ENCODE measurements around the gene SAMD4A.

SAMD4A gene

GRCh38 chr14:54662491-54663133, 95.7 kb downstream of the SAMD4A start:
- Histone ChIP-seq H3K4me3 (replicated peaks; ENCODE audit: insufficient read depth, low read length) (no peak overlapping the region), H3K27ac (replicated peaks) (no peak overlapping the region), H3K27me3 (ENCODE audit: insufficient read depth, poor library complexity, severe bottlenecking) (no peaks in the 10 kb centered on the region)
- TF ChIP-seq SPI1 (IDR thresholded peaks at IDR 0.05; ENCODE audit: borderline replicate concordance, low read depth) (no peak), CTCF (IDR thresholded peaks at IDR 0.05; ENCODE audit: insufficient read depth, low read length) (no peak), GABPA (IDR thresholded peaks at IDR 0.05; ENCODE audit: low read depth) (no peak), POLR2AphosphoS5 (IDR thresholded peaks at IDR 0.05; ENCODE audit: low read depth) (no peak), REST (IDR thresholded peaks at IDR 0.05; ENCODE audit: insufficient replicate concordance, low read depth) (no peak)
- DNase-seq (ENCODE audit: low read depth in 1 of 2, low spot score in 1 of 2) = no peak

GRCh38 chr14:54664961-54665360, 98.0 kb downstream of the SAMD4A start:
- no peak for DNase-seq (ENCODE audit: low read depth in 1 of 2, low spot score in 1 of 2)
- Histone ChIP-seq H3K27me3 (ENCODE audit: insufficient read depth, poor library complexity, severe bottlenecking) (no peaks in the 10 kb centered on the region), H3K4me3 (replicated peaks; ENCODE audit: insufficient read depth, low read length) (no peak overlapping the region), H3K27ac (replicated peaks) (no peak overlapping the region)
- no peak for TF ChIP-seq SPI1 (IDR thresholded peaks at IDR 0.05; ENCODE audit: borderline replicate concordance, low read depth)
- TF ChIP-seq GABPA (IDR thresholded peaks at IDR 0.05; ENCODE audit: low read depth) = no peak

- H3K27ac ChIP-seq (replicated peaks) = no peak overlapping the region
- no peak for TF ChIP-seq CTCF (IDR thresholded peaks at IDR 0.05; ENCODE audit: insufficient read depth, low read length)
- no peak for TF ChIP-seq SPI1 (IDR thresholded peaks at IDR 0.05; ENCODE audit: borderline replicate concordance, low read depth)
- TF ChIP-seq GABPA (IDR thresholded peaks at IDR 0.05; ENCODE audit: low read depth) = no peak
- no peak for TF ChIP-seq POLR2AphosphoS5 (IDR thresholded peaks at IDR 0.05; ENCODE audit: low read depth)
- no peak for TF ChIP-seq REST (IDR thresholded peaks at IDR 0.05; ENCODE audit: insufficient replicate concordance, low read depth)
- no peak for DNase-seq (ENCODE audit: low read depth in 1 of 2, low spot score in 1 of 2)
- no peaks in the 10 kb centered on the region for H3K27me3 ChIP-seq (ENCODE audit: insufficient read depth, poor library complexity, severe bottlenecking)
- H3K4me3 ChIP-seq (replicated peaks; ENCODE audit: insufficient read depth, low read length) = no peak overlapping the region
These were observed 99.0 kb downstream of the SAMD4A start for GRCh38 chr14:54665946-54666345.

GRCh38 chr14:54667026-54667744, 100.3 kb downstream of the SAMD4A start:
- no peak for DNase-seq (ENCODE audit: low read depth in 1 of 2, low spot score in 1 of 2)
- no peaks in the 10 kb centered on the region for H3K27me3 ChIP-seq (ENCODE audit: insufficient read depth, poor library complexity, severe bottlenecking)
- no peak overlapping the region for H3K27ac ChIP-seq (replicated peaks)
- TF ChIP-seq SPI1 (IDR thresholded peaks at IDR 0.05; ENCODE audit: borderline replicate concordance, low read depth) (no peak), GABPA (IDR thresholded peaks at IDR 0.05; ENCODE audit: low read depth) (no peak), REST (IDR thresholded peaks at IDR 0.05; ENCODE audit: insufficient replicate concordance, low read depth) (no peak), POLR2AphosphoS5 (IDR thresholded peaks at IDR 0.05; ENCODE audit: low read depth) (no peak), CTCF (IDR thresholded peaks at IDR 0.05; ENCODE audit: insufficient read depth, low read length) (no peak)
- H3K4me3 ChIP-seq (replicated peaks; ENCODE audit: insufficient read depth, low read length) = no peak overlapping the region

Measured in HL-60 (cell line).